H1 (cell line): ENCODE measurements around the gene PDS5A. TPM values are rescaled to one million over a fixed set of nuclear protein-coding genes. Genes with fewer than 3 reads are reported as not detected.

Source experiments
- CBX8 ChIP-seq: fragments of 300-800, 300-1000 bp; sonication (generic); IDR thresholded peaks from 2 replicates; pipeline ENCODE4 v1.7.1; 2016; ENCODE audit warnings: low read depth, low read length, borderline replicate concordance
- CEBPB ChIP-seq: IDR thresholded peaks from 2 replicates; pipeline ENCODE4 v1.6.1; 2012; ENCODE audit warnings: low read depth, low read length
- CHD2 ChIP-seq: IDR thresholded peaks from 2 replicates; pipeline ENCODE4 v1.6.1; 2012; ENCODE audit warnings: low read length, improper control_type of control experiment
- E2F6 ChIP-seq: IDR thresholded peaks from 2 replicates; pipeline ENCODE4 v1.6.1; 2012; ENCODE audit warnings: inconsistent platforms
- EGR1 ChIP-seq: IDR thresholded peaks from 2 replicates; pipeline ENCODE4 v1.6.1; 2011; ENCODE audit warnings: low read depth, low read length, borderline replicate concordance
- EP300 ChIP-seq, 2 experiments: IDR thresholded peaks; 1 replicate in 1 of 2; 2 replicates in 1 of 2; pipeline ENCODE4 v1.6.1; 2011 to 2012; ENCODE audit warnings: low read depth in 2 of 2, low read length in 2 of 2, mild to moderate bottlenecking in 2 of 2, borderline replicate concordance in 1 of 2, inconsistent platforms in 1 of 2, moderate library complexity in 1 of 2
- GTF2F1 ChIP-seq: IDR thresholded peaks from 2 replicates; pipeline ENCODE4 v1.6.1; 2012; ENCODE audit warnings: low read depth, low read length, improper control_type of control experiment, borderline replicate concordance
- JUND ChIP-seq: IDR thresholded peaks from 2 replicates; pipeline ENCODE4 v1.6.1; 2011; ENCODE audit warnings: mild to moderate bottlenecking, improper control_type of control experiment, low read length
- NRF1 ChIP-seq: IDR thresholded peaks from 2 replicates; pipeline ENCODE4 v1.6.1; 2011; ENCODE audit warnings: mild to moderate bottlenecking, low read depth, low read length, improper control_type of control experiment
- POLR2AphosphoS5 ChIP-seq: IDR thresholded peaks from 2 replicates; pipeline ENCODE4 v1.6.1; 2011; ENCODE audit warnings: low read depth, low read length
- RXRA ChIP-seq: IDR thresholded peaks from 2 replicates; pipeline ENCODE4 v1.6.1; 2011; ENCODE audit warnings: low read depth, mild to moderate bottlenecking, low read length, moderate library complexity; ENCODE audit not compliant: insufficient read depth
- SAP30 ChIP-seq: fragments of 300-600 bp; sonication (generic); IDR thresholded peaks from 2 replicates; pipeline ENCODE4 v1.7.1; 2012; ENCODE audit warnings: low read length, moderate library complexity, mild to moderate bottlenecking, inconsistent platforms; ENCODE audit not compliant: insufficient read depth, insufficient replicate concordance
- SP2 ChIP-seq: IDR thresholded peaks from 2 replicates; pipeline ENCODE4 v1.6.1; 2012; ENCODE audit warnings: mild to moderate bottlenecking, low read length, inconsistent platforms
- SP4 ChIP-seq: IDR thresholded peaks from 2 replicates; pipeline ENCODE4 v1.6.1; 2012; ENCODE audit warnings: low read length, inconsistent platforms
- TAF7 ChIP-seq: optimal IDR thresholded peaks from 2 replicates; pipeline ENCODE3; 2011; ENCODE audit warnings: low read depth, mild to moderate bottlenecking, inconsistent platforms, low read length, moderate library complexity, borderline replicate concordance
- polyA plus RNA-seq, 7 experiments: library from polyadenylated mRNA; depleted of rRNA in 3 of 7; stranded (reverse) in 5 of 7; unstranded in 2 of 7; fragments of >200 nt in 5 of 7; fragments of 200-250 nt in 2 of 7; gene quantifications; 1 replicate in 5 of 7; 2 replicates in 1 of 7; 4 replicates in 1 of 7; pipeline versions ENCODE4 v1.2.1 to v1.2.3, GENCODE V29; 2011 to 2013; ENCODE audit warnings: missing spikeins in 2 of 7, mixed read lengths in 2 of 7
- total RNA-seq: library from RNA; stranded (reverse); fragmentation: NEBNext Ultra II Directional; extraction: Animal tissue kit (Norgen Biotek cat#: 25700); gene quantifications from 2 replicates; pipeline ENCODE4 v1.2.1, GENCODE V29; 2021

Gene PDS5A
- total and polyA plus RNA-seq, 2 of the 8 experiments (the other 6 are each of a cell fraction or from before 2014, with no cell fraction given): 15.5 to 76.6 TPM

GRCh38 chr4:39977489-39978377 is at the start of gene PDS5A (continued):
- TF ChIP-seq TAF7: peak; percentile 55
- peak; percentile 80 for TF ChIP-seq POLR2AphosphoS5
- TF ChIP-seq EP300 (IDR thresholded peaks at IDR 0.05; ENCODE audit: borderline replicate concordance in 1 of 2, low read depth in 2 of 2, low read length in 2 of 2): 0 out of 3 replicates have a peak, but pooled peaks of 1 of the 2 experiments have one; percentile 68
- no peak for TF ChIP-seq JUND
- TF ChIP-seq SAP30: no peak
- 0 out of 2 replicates have a peak, but pooled peaks have one; percentile 19 for TF ChIP-seq EGR1
- no peak for TF ChIP-seq CBX8
- TF ChIP-seq E2F6: peak; percentile 94
- TF ChIP-seq RXRA: no peak
- no peak for TF ChIP-seq GTF2F1
- peak; percentile 86 for TF ChIP-seq CHD2
- peak; percentile 86 for TF ChIP-seq CEBPB
- TF ChIP-seq SP2: no peak
- no peak for TF ChIP-seq SP4
- no peak for TF ChIP-seq NRF1
